Natural killer cell (primary cell): Measurements from ENCODE around the gene COTL1. TPM values are rescaled to one million over a fixed set of nuclear protein-coding genes. Genes with fewer than 3 reads are reported as not detected.
"Not testable (repeated sequence)": the region's sequence is repeated elsewhere in the genome, so short reads cannot be mapped to it uniquely, and the experiment has no call there.

ENCODE experiments used
- ATAC-seq, 3 donors: fragments of 150-1000 bp in 2 of 3; fragments of 200-7000 bp in 1 of 3; cut with Tn5 transposase; 1 replicate in 1 of 3; 2 replicates in 2 of 3; pipeline ENCODE4 v1.10.0; 2021; ENCODE audit warnings: mild to moderate bottlenecking in 2 of 3, moderate library complexity in 2 of 3
- DNase-seq, 2 donors: peaks; one replicate each; pipeline versions ENCODE4 v3.0.0 to v3.0.0-alpha.2; 2013 to 2021; ENCODE audit warnings: mixed read lengths in 1 of 2
- H3K27ac ChIP-seq: one replicate; pipeline ENCODE4 v1.5.1; 2013; ENCODE audit warnings: mild to moderate bottlenecking, low read length
- H3K27me3 ChIP-seq: one replicate; pipeline ENCODE4 v1.6.1; 2013; ENCODE audit warnings: low read length; ENCODE audit not compliant: control insufficient read depth, insufficient read depth
- H3K36me3 ChIP-seq: one replicate; pipeline ENCODE4 v1.6.1; 2013; ENCODE audit warnings: low read length; ENCODE audit not compliant: control insufficient read depth, insufficient read depth
- H3K4me1 ChIP-seq: one replicate; pipeline ENCODE4 v1.6.1; 2013; ENCODE audit warnings: low read length; ENCODE audit not compliant: control insufficient read depth, insufficient read depth
- H3K4me3 ChIP-seq: one replicate; pipeline ENCODE4 v1.5.1; 2013; ENCODE audit warnings: low read length
- H3K9me3 ChIP-seq: one replicate; pipeline ENCODE4 v1.6.1; 2013; ENCODE audit warnings: low read length; ENCODE audit not compliant: control insufficient read depth, insufficient read depth
- H3K27ac Mint-ChIP-seq, 2 donors: one replicate each; pipeline ENCODE4 v1.8.0; 2022; ENCODE audit warnings: mild to moderate bottlenecking in 2 of 2, mixed read lengths in 2 of 2, moderate library complexity in 1 of 2
- H3K27me3 Mint-ChIP-seq, 2 donors: one replicate each; pipeline ENCODE4 v1.8.0; 2022; ENCODE audit warnings: low read depth in 2 of 2, mixed read lengths in 2 of 2
- H3K36me3 Mint-ChIP-seq: one replicate; pipeline ENCODE4 v1.8.0; 2022; ENCODE audit warnings: mixed read lengths
- H3K4me1 Mint-ChIP-seq, 2 donors: one replicate each; pipeline ENCODE4 v1.8.0; 2022; ENCODE audit warnings: mixed read lengths in 2 of 2
- H3K4me3 Mint-ChIP-seq: one replicate; pipeline ENCODE4 v1.8.0; 2022; ENCODE audit warnings: mild to moderate bottlenecking, moderate library complexity, mixed read lengths
- H3K9me3 Mint-ChIP-seq, 2 donors: one replicate each; pipeline ENCODE4 v1.8.0; 2022; ENCODE audit warnings: mixed read lengths in 2 of 2
- CTCF ChIP-seq: fragments of 200-600 bp; IDR thresholded peaks from one replicate; pipeline ENCODE4 v1.8.0; 2022; ENCODE audit warnings: antibody characterized with exemption
- WGBS: methylation state at CpG from one replicate; pipeline ENCODE4 v1.1.7; 2013; ENCODE audit warnings: missing lambda C conversion rate; ENCODE audit not compliant: insufficient coverage; 5-methylcytosine and 5-hydroxymethylcytosine counted together
- intact Hi-C: fragments of 100-400 bp; cut with micrococcal nuclease; formaldehyde crosslinking; loops from one replicate; pipeline ENCODE4 v1.14.2; 2022
- total RNA-seq, 4 donors: library from RNA; stranded (reverse); fragments of 120-200 nt in 1 of 4; gene quantifications; one replicate each; pipeline versions ENCODE4 v1.2.3 to v1.2.4, GENCODE V29; 2013 to 2022

Gene COTL1
- total RNA-seq, 3 donors from 2014 or later (not counting 1 experiment from before 2014, with no cell fraction given), result 43.7 to 187 (median 116) TPM

GRCh38 chr16:84561291-84561690, 56.6 kb downstream of the COTL1 start:
- H3K4me1 ChIP-seq, result peaks cover 20% of the 10 kb centered on the region
- no peaks in the 10 kb centered on the region for H3K27me3 ChIP-seq
- intact Hi-C loops, result no loop called here
- H3K27ac ChIP-seq, result no peak overlapping the region
- no peaks in the 10 kb centered on the region for H3K36me3 Mint-ChIP-seq
- no peaks in the 10 kb centered on the region for H3K9me3 ChIP-seq
- H3K27ac Mint-ChIP-seq, result no peak overlapping the region
- no peaks in the 10 kb centered on the region for H3K4me1 Mint-ChIP-seq
- H3K4me3 ChIP-seq, result no peak overlapping the region
- peaks cover 22% of the 10 kb centered on the region for H3K36me3 ChIP-seq
- no peak overlapping the region for H3K4me3 Mint-ChIP-seq
- ATAC-seq (no peak), DNase-seq (no peak)
- H3K27me3 Mint-ChIP-seq, result peaks cover 0 to under 1% of the 10 kb centered on the region in 2 donors
- TF ChIP-seq CTCF, result no peak
- H3K9me3 Mint-ChIP-seq, result no peaks in the 10 kb centered on the region
- 93% methylated on average over 7 of the region's 7 CpGs for WGBS

DNA sequence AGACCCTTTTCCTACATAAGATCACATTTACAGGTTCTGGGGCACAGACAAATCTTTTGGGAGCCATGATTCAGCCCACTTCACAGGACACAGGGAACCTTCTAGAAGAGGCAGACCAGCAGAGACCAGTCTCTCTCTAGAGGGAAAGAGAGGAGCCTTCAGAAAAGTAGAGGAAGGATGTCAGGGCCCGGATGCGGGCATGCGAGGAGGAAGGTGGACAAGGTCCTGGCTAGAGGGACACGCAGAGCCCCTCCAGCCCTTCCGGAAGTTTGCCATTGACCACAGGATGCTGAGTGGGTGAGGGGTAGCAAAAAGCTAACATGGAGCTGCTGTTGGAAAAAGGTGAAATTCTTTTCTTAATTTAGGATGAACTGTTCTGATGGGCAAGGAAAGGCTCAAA, 57.6 kb downstream of the COTL1 start:
- no peak overlapping the region for H3K4me3 ChIP-seq
- peaks cover 12% of the 10 kb centered on the region for H3K36me3 ChIP-seq
- no peaks in the 10 kb centered on the region for H3K9me3 ChIP-seq
- Mint-ChIP-seq H3K36me3 (no peaks in the 10 kb centered on the region), H3K27me3 (peaks cover 0 to 4% of the 10 kb centered on the region in 2 donors), H3K4me1 (no peaks in the 10 kb centered on the region), H3K27ac (no peak overlapping the region), H3K9me3 (no peaks in the 10 kb centered on the region), H3K4me3 (no peak overlapping the region)
- ATAC-seq (no peak), DNase-seq (no peak)
- H3K27me3 ChIP-seq, result no peaks in the 10 kb centered on the region
- peaks cover 20% of the 10 kb centered on the region for H3K4me1 ChIP-seq
- WGBS, result 72% methylated on average over 5 of the region's 5 CpGs
- TF ChIP-seq CTCF, result no peak
- no peak overlapping the region for H3K27ac ChIP-seq
- intact Hi-C loops, result no loop called here

GRCh38 chr16:84559311-84559932, 58.5 kb downstream of the COTL1 start:
- Histone ChIP-seq H3K4me3 (no peak overlapping the region), H3K27ac (no peak overlapping the region), H3K9me3 (no peaks in the 10 kb centered on the region), H3K27me3 (no peaks in the 10 kb centered on the region), H3K36me3 (peaks cover 8% of the 10 kb centered on the region), H3K4me1 (peaks cover 26% of the 10 kb centered on the region)
- H3K4me1 Mint-ChIP-seq, result peaks cover 0 to under 1% of the 10 kb centered on the region in 2 donors
- H3K36me3 Mint-ChIP-seq, result no peaks in the 10 kb centered on the region
- no peak for ATAC-seq
- DNase-seq, result no peak
- TF ChIP-seq CTCF, result no peak
- H3K4me3 Mint-ChIP-seq, result no peak overlapping the region
- intact Hi-C loops, result no loop called here
- H3K9me3 Mint-ChIP-seq, result no peaks in the 10 kb centered on the region
- no peak overlapping the region for H3K27ac Mint-ChIP-seq
- 91% methylated on average over 14 of the region's 14 CpGs for WGBS
- peaks cover 0 to 4% of the 10 kb centered on the region in 2 donors for H3K27me3 Mint-ChIP-seq

DNA sequence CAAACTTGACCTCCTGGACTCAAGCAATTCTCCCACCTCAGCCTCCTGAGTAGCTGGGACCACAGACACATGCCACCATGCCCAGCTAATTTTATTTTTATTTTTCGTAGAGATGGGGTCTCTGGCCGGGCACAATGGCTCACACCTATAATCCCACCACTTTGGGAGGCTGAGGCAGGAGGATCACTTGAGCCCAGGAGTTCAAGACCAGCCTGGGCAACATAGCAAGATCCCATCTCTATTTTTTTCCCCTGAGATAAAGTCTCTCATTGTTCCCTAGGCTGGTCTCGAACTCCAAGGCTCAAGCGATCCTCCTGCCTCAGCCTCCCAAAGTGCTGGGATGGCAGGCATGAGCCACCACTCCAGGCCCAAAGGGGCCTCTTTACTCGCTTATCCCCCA, 59.0 kb downstream of the COTL1 start:
- H3K4me1 Mint-ChIP-seq, H3K9me3 Mint-ChIP-seq, H3K4me3 Mint-ChIP-seq, H3K27me3 Mint-ChIP-seq, DNase-seq, H3K4me3 ChIP-seq, H3K36me3 Mint-ChIP-seq, H3K27ac ChIP-seq, ATAC-seq, intact Hi-C loops, H3K27me3 ChIP-seq, H3K27ac Mint-ChIP-seq, H3K9me3 ChIP-seq, H3K36me3 ChIP-seq: not testable (repeated sequence)
- H3K4me1 ChIP-seq, result peaks cover 31% of the 10 kb centered on the region
- WGBS, result 89% methylated on average over 5 of the region's 5 CpGs
